Activated naive CD4-positive, alpha-beta T cell treated with anti-CD3 and anti-CD28 coated beads, Interleukin-2, amount 50 U/mL, for 16 hours (primary cell): ENCODE data around the gene TBC1D1.

Experiments
- DNase-seq: peaks from one replicate; pipeline ENCODE4 v3.0.0-alpha.2; 2020

Gene TBC1D1

GRCh38 chr4:37928426-37929416 lies 37.8 kb downstream of the TBC1D1 start:
- DNase-seq: no peak

- DNase-seq: no peak
Measured at GRCh38 chr4:37934096-37934495, 43.2 kb downstream of the TBC1D1 start.

GRCh38 chr4:37934609-37935008 lies 43.7 kb downstream of the TBC1D1 start:
- DNase-seq: no peak

- no peak for DNase-seq
Measured at GRCh38 chr4:37935026-37935425, 44.1 kb downstream of the TBC1D1 start.

GRCh38 chr4:37936889-37937498 lies 46.1 kb downstream of the TBC1D1 start:
- no peak for DNase-seq

GRCh38 chr4:37938208-37938607 lies 47.3 kb downstream of the TBC1D1 start:
- DNase-seq: no peak

- DNase-seq: no peak
Measured at GRCh38 chr4:37946503-37947179, 55.8 kb downstream of the TBC1D1 start.

GRCh38 chr4:37948542-37948941 lies 57.7 kb downstream of the TBC1D1 start:
- no peak for DNase-seq

- DNase-seq: no peak
Measured at GRCh38 chr4:37949636-37950426, 58.9 kb downstream of the TBC1D1 start.

GRCh38 chr4:37951461-37952352 lies 60.8 kb downstream of the TBC1D1 start:
- DNase-seq: no peak

GRCh38 chr4:37953156-37953555 lies 62.3 kb downstream of the TBC1D1 start:
- DNase-seq: no peak

GRCh38 chr4:37953620-37954293 lies 62.9 kb downstream of the TBC1D1 start:
- DNase-seq: no peak

- no peak for DNase-seq
Measured at GRCh38 chr4:37956941-37957340, 66.1 kb downstream of the TBC1D1 start.

- no peak for DNase-seq
Measured at GRCh38 chr4:37958932-37959331, 68.0 kb downstream of the TBC1D1 start.

GRCh38 chr4:37960098-37960497 lies 69.2 kb downstream of the TBC1D1 start, which contains the start of gene PTTG2:
TSS of gene PTTG2 (plus strand) at chr4:37960398. CDS start at chr4:37960435, 37 bp downstream.
- DNase-seq: no peak

- no peak for DNase-seq
Measured at GRCh38 chr4:37960679-37961450, 70.0 kb downstream of the TBC1D1 start.

GRCh38 chr4:37964734-37965457 lies 74.0 kb downstream of the TBC1D1 start:
- no peak for DNase-seq

GRCh38 chr4:37966044-37966443 lies 75.2 kb downstream of the TBC1D1 start:
- DNase-seq: no peak

GRCh38 chr4:37967736-37968135 lies 76.9 kb downstream of the TBC1D1 start:
- no peak for DNase-seq
